GM13977 (cell line): ENCODE data around the gene PSMD10.

Source experiments
- DNase-seq: peaks from one replicate; pipeline ENCODE4 v3.0.0; 2012; ENCODE audit warnings: low spot score
- CTCF ChIP-seq: IDR thresholded peaks from 2 replicates; pipeline ENCODE4 v1.5.1; 2012; ENCODE audit warnings: mild to moderate bottlenecking, control low read depth; ENCODE audit not compliant: insufficient read depth; ENCODE audit errors: extremely low read depth, missing control alignments
- in situ Hi-C: fragments of 300-500 bp; cut with MboI; formaldehyde crosslinking; loops from one replicate; pipeline ENCODE4 v1.12.0; 2022; ENCODE audit warnings: low sequenced_read_pairs, low pct_unique_long_range_greater_than_20kb, mixed read lengths, inconsistent platforms; ENCODE audit not compliant: unreplicated experiment

Gene PSMD10

GRCh38 chrX:108036298-108036973 is 54.9 kb downstream of the PSMD10 start:
- no peak for DNase-seq
- no peak for TF ChIP-seq CTCF
- in situ Hi-C loops: no loop called here

GRCh38 chrX:108034725-108035124 is 56.6 kb downstream of the PSMD10 start:
- no peak for DNase-seq
- in situ Hi-C loops: no loop called here
- TF ChIP-seq CTCF: no peak
